OCI-LY1 (cell line): ENCODE results near the gene TRIP6.

Experiments
- H2AFZ ChIP-seq: fragments of 200-600 bp; sonication (generic), shearing (Covaris generic); 2 replicates; pipeline ENCODE4 v1.6.0; 2014; ENCODE audit warnings: antibody characterized with exemption, mild to moderate bottlenecking, low read length
- H3F3A ChIP-seq: fragments of 200-600 bp; sonication (generic), shearing (Covaris generic); 2 replicates; pipeline ENCODE4 v1.6.0; 2014; ENCODE audit warnings: mild to moderate bottlenecking, antibody characterized with exemption, low read length, moderate library complexity; ENCODE audit not compliant: insufficient read depth
- H3K27ac ChIP-seq: fragments of 200-600 bp; sonication (generic); 2 replicates; pipeline ENCODE4 v1.5.1; 2014; ENCODE audit warnings: low read length, mixed run types, mild to moderate bottlenecking, low read depth; ENCODE audit not compliant: poor library complexity, severe bottlenecking
- H3K27me3 ChIP-seq: fragments of 200-600 bp; sonication (generic); 2 replicates; pipeline ENCODE4 v1.6.0; 2014; ENCODE audit warnings: antibody characterized with exemption, mild to moderate bottlenecking, low read length, moderate library complexity; ENCODE audit not compliant: insufficient read depth
- H3K36me3 ChIP-seq: fragments of 200-600 bp; sonication (generic); 2 replicates; pipeline ENCODE4 v1.6.1; 2014; ENCODE audit warnings: mild to moderate bottlenecking, antibody characterized with exemption, low read length, moderate library complexity, mixed read lengths; ENCODE audit not compliant: insufficient read depth
- H3K4me1 ChIP-seq: fragments of 200-600 bp; sonication (generic); 2 replicates; pipeline ENCODE4 v1.5.1; 2014; ENCODE audit warnings: mild to moderate bottlenecking, low read length, moderate library complexity; ENCODE audit not compliant: insufficient read depth, severe bottlenecking
- H3K4me2 ChIP-seq: fragments of 200-600 bp; sonication (generic), shearing (Covaris generic); 2 replicates; pipeline ENCODE4 v1.6.1; 2014; ENCODE audit warnings: low read length
- H3K4me3 ChIP-seq: fragments of 200-600 bp; sonication (generic); 2 replicates; pipeline ENCODE4 v1.5.1; 2014; ENCODE audit warnings: low read length, low read depth, mild to moderate bottlenecking, mixed read lengths; ENCODE audit not compliant: poor library complexity, severe bottlenecking
- H3K79me2 ChIP-seq: fragments of 200-600 bp; shearing (Covaris generic); 2 replicates; pipeline ENCODE4 v1.6.1; 2016; ENCODE audit warnings: mixed run types, low read length, mixed read lengths; ENCODE audit not compliant: insufficient read depth
- H3K9ac ChIP-seq: fragments of 200-600 bp; sonication (generic), shearing (Covaris generic); 2 replicates; pipeline ENCODE4 v1.6.1; 2014; ENCODE audit warnings: mild to moderate bottlenecking, low read length, mixed read lengths
- H3K9me2 ChIP-seq: fragments of 200-600 bp; sonication (generic), shearing (Covaris generic); 2 replicates; pipeline ENCODE4 v1.6.1; 2014; ENCODE audit warnings: low read depth, mild to moderate bottlenecking, low read length, mixed read lengths
- H3K9me3 ChIP-seq: fragments of 200-600 bp; shearing (Covaris generic); 2 replicates; pipeline ENCODE4 v1.6.1; 2014; ENCODE audit warnings: low read length, mixed read lengths
- H4K20me1 ChIP-seq: fragments of 200-600 bp; sonication (generic), shearing (Covaris generic); 2 replicates; pipeline ENCODE4 v1.6.0; 2016; ENCODE audit warnings: mild to moderate bottlenecking, low read length; ENCODE audit not compliant: insufficient read depth
- EZH2 ChIP-seq: fragments of 200-600 bp; sonication (generic), shearing (Covaris generic); IDR thresholded peaks from 2 replicates; pipeline ENCODE4 v1.8.0; 2017; ENCODE audit warnings: borderline replicate concordance, mixed run types, mild to moderate bottlenecking, antibody characterized with exemption, low read length, moderate library complexity, mixed read lengths
- TF ChIP-seq, protein P1 (sequence below): fragments of 200-600 bp; sonication (generic), shearing (Covaris generic); IDR thresholded peaks from 2 replicates; pipeline ENCODE4 v1.5.1; 2017; ENCODE audit warnings: mild to moderate bottlenecking, antibody characterized with exemption, low read length, moderate library complexity, mixed read lengths

The TRIP6 gene

DNA sequence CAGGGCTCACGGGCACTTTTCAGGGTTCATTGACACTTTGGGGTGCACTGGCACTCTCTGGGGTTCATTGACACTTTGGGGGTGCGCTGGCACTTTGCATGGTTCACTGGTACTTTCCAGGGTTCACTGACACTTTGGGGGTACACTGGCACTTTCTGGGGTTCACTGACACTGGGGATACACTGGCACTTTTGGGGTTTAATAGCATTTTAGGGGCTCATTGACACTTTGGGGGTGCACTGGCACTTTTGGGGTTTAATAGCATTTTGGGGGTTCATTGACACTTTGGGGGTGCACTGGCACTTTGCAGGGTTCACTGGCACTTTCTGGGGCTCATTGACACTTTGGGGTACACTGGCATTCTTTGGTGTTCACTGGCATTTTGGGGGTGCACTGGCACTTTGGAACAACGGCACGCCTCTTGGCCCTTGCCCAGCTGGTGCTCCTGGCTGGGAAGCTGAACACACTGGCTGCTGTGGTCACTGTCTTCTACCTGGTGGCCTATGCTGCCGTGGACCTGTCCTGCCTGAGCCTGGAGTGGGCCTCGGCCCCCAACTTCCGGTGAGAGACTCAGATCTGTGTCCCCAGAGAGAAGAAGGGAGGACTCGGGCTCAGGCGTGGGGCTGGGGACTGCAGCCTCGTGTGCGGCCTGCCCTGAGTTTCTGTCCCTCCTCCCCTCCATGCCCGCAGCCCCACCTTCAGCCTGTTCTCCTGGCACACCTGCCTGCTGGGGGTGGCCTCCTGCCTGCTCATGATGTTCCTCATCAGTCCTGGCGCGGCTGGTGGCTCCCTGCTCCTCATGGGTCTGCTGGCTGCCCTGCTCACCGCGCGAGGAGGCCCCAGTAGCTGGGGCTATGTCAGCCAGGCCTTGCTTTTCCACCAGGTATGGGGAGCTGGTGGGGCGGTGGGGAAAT lies 6.2 kb upstream of the TRIP6 start:
- H3K9me3 ChIP-seq, result no peaks in the 10 kb centered on the region
- no peak overlapping the region for H2AFZ ChIP-seq
- H3K4me1 ChIP-seq, result peaks cover 15% of the 10 kb centered on the region
- H3K36me3 ChIP-seq, result peaks cover 26% of the 10 kb centered on the region
- no peak overlapping the region for H3K27ac ChIP-seq
- H3F3A ChIP-seq, result no peaks in the 10 kb centered on the region
- no peak for TF ChIP-seq EZH2
- TF ChIP-seq, protein P1, sequence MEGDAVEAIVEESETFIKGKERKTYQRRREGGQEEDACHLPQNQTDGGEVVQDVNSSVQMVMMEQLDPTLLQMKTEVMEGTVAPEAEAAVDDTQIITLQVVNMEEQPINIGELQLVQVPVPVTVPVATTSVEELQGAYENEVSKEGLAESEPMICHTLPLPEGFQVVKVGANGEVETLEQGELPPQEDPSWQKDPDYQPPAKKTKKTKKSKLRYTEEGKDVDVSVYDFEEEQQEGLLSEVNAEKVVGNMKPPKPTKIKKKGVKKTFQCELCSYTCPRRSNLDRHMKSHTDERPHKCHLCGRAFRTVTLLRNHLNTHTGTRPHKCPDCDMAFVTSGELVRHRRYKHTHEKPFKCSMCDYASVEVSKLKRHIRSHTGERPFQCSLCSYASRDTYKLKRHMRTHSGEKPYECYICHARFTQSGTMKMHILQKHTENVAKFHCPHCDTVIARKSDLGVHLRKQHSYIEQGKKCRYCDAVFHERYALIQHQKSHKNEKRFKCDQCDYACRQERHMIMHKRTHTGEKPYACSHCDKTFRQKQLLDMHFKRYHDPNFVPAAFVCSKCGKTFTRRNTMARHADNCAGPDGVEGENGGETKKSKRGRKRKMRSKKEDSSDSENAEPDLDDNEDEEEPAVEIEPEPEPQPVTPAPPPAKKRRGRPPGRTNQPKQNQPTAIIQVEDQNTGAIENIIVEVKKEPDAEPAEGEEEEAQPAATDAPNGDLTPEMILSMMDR, result no peak
- H3K4me3 ChIP-seq, result no peak overlapping the region
- H3K79me2 ChIP-seq, result no peaks in the 10 kb centered on the region
- no peaks in the 10 kb centered on the region for H3K27me3 ChIP-seq
- H3K9ac ChIP-seq, result no peak overlapping the region
- H3K4me2 ChIP-seq, result no peak overlapping the region
- H3K9me2 ChIP-seq, result no peaks in the 10 kb centered on the region
- H4K20me1 ChIP-seq, result no peaks in the 10 kb centered on the region

- Histone ChIP-seq H3K9me2 (no peaks in the 10 kb centered on the region), H4K20me1 (no peaks in the 10 kb centered on the region), H2AFZ (no peak overlapping the region), H3K27me3 (no peaks in the 10 kb centered on the region), H3K79me2 (no peaks in the 10 kb centered on the region), H3K9ac (no peak overlapping the region), H3K4me2 (no peak overlapping the region), H3K4me1 (peaks cover 20% of the 10 kb centered on the region), H3K27ac (no peak overlapping the region), H3F3A (no peaks in the 10 kb centered on the region), H3K9me3 (no peaks in the 10 kb centered on the region), H3K4me3 (no peak overlapping the region), H3K36me3 (peaks cover 27% of the 10 kb centered on the region)
- no peak for TF ChIP-seq EZH2
- TF ChIP-seq, protein P1, result no peak
Observed at GRCh38 chr7:100861616-100861985, 5.6 kb upstream of the TRIP6 start.

DNA sequence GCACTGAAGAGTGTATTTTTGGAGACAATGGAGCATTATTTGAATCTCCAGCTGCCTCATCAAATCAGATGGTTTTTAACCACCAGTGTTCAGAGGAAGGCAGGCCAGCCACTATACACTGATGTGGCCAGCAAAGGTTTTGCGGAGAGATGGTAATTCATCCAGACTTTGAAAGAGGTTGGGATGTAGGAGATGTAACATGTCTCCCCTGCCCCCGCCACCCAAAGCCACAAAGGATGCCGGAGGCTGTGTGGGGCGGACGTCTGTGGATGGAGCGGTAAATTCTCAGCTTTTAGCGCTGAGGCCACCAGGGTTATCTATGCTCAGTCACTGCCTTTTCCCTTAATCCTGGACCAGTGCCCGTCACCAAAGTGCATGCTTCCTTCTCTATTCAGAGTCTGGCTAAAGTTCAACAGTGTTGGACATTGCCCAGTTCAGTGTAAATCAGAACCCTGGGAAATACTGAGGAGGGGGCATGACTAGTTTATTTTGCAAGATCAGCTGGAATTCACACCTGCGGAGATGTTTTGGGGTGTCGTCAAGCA lies 3.7 kb upstream of the TRIP6 start:
- no peak for TF ChIP-seq EZH2
- TF ChIP-seq, protein P1, result no peak
- Histone ChIP-seq H3K27me3 (no peaks in the 10 kb centered on the region), H4K20me1 (no peaks in the 10 kb centered on the region), H3F3A (no peaks in the 10 kb centered on the region), H3K4me3 (no peak overlapping the region), H3K27ac (no peak overlapping the region), H3K9me2 (no peaks in the 10 kb centered on the region), H3K9me3 (no peaks in the 10 kb centered on the region), H3K36me3 (peaks cover 27% of the 10 kb centered on the region), H3K4me2 (no peak overlapping the region), H2AFZ (no peak overlapping the region), H3K9ac (no peak overlapping the region), H3K4me1 (peaks cover 38% of the 10 kb centered on the region), H3K79me2 (no peaks in the 10 kb centered on the region)
